Suppressor macrophage (primary cell): ENCODE data around the gene TTC3.
"Not testable (repeated sequence)": the region's sequence is repeated elsewhere in the genome, so short reads cannot be mapped to it uniquely, and the experiment has no call there.

Experiments used
- DNase-seq, 4 experiments: peaks; one replicate each; pipeline ENCODE4 v3.0.0-alpha.2; 2020 to 2022

The TTC3 gene

DNA sequence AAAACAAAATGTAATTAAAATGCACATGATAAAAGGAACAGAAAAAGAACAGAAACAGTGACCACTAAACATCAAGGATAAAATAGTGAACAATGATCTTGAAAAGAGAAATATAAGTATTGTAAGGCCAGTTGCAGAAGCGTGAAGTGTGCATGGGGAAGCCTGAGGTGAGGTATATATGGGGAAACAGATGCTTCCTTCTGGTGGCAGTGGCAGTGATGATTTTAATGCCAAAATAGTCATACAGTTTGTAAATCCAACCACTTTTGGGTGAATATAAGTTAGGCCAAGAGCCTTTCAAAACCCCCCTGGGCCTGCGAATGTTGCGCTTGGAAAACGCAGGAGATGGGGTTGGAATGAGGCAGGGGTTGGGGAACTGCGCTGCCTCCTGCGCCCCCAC lies 27.3 kb downstream of the TTC3 start:
- no peak for DNase-seq

DNA sequence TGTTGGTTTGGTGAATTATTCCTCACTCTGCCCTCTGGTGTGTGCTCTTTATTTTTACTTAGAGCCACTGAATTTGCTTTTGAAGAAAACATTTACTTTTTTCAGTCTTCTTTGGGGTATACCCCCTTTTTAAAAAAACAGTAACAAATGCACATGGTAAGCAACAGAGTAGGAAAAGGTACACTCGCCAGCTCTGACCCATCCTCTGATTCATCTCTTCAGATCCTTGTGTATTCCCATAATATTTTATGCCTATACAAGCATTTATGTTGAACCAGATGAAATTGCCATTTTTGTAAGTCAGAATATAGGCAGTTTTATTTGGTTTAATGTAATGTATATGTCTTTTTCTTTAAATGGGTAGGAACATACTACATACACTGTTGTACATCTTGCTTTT lies 28.3 kb downstream of the TTC3 start:
- DNase-seq, result no peak

DNA sequence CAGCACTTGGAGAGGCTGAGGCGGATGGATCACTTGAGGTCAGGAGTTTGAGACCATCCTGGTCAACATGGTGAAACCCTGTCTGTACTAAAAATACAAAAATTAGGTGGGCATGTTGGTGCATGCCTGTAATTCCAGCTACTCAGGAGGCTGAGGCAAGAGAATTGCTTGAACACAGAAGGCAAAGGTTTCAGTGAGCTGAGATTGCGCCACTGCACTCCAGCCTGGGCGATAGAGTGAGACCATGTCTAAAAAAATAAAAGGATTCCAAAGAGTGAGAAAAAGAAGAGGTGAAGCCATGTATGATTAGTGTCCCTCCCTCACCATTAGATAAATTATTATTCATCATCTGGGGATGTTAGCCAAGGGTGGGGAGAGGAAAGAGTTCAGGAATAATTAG lies 29.7 kb downstream of the TTC3 start:
- DNase-seq, result not testable (repeated sequence)

DNA sequence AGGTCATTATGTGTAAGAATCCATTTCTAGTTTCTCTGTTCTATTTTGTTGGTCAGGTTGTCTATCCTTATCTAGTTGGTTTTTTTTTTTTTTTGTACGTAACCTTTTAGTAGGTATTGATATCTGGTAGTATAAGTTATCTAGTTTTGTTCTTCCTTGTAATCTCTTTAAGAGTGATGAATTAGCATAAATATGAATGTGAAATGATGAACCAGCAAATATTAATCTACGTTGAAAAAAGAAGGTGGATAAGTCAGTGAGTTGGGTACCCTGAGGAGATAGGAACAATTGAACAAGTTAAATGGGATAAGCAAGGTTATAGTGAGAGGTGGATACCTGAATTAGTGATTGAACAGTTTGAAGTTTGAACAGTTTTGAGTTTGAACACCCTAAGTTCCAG lies 33.9 kb downstream of the TTC3 start:
- DNase-seq, result no peak

DNA sequence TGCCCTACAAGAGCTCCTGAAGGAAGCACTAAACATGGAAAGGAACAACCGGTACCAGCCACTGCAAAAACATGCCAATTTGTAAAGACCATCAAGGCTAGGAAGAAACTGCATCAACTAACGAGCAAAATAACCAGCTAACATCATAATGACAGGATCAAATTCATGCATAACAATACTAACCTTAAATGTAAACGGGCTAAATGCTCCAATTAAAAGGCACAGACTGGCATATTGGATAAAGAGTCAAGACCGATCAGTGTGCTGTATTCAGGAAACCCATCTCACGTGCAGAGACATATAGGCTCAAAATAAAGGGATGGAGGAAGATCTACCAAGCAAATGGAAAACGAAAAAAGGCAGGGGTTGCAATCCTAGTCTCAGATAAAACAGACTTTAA lies 38.0 kb downstream of the TTC3 start:
- DNase-seq, result not testable (repeated sequence)

DNA sequence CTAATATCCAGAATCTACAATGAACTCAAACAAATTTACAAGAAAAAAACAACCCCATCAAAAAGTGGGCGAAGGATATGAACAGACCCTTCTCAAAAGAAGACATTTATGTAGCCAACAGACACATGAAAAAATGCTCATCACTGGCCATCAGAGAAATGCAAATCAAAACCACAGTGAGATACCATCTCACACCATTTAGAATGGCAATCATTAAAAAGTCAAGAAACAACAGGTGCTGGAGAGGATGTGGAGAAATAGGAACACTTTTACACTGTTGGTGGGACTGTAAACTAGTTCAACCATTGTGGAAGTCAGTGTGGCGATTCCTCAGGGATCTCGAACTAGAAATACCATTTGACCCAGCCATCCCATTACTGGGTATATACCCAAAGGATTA lies 41.2 kb downstream of the TTC3 start:
- DNase-seq, result not testable (repeated sequence)

DNA sequence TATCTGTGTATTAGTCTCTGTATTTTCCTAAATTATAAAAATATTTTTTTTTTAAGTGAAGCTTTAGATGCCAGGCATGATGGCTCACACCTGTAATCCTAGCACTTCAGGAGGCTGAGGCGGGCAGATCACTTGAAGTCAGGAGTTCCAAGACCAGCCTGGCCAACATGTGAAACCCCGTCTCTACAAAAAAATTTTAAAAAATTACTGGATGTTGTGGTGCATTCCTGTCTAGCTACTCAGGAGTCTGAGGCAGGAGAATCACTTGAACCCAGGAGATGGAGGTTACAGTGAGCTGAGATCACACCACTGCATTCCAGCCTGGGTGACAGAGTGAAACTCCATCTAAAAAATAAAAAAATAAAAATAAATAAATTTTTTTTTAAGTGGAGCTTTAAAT lies 43.4 kb downstream of the TTC3 start:
- DNase-seq, result not testable (repeated sequence)

DNA sequence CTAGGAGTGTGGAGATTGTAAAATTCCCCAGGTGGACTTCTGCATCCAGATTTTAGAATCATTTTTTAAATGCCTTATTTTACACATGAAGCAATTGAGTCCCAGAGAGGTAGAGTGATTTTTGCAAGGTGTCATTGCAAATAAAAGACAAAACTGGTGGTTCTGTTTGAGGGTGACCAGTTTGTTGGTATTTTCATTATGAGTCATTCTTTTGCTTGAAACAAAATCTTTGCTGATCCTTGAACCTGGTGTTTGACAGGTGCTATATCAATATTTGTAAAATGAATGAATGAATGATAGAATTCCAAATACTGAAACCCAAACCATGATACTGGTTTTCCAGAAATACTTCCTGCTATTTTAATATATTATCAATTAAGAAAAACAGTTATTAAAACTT lies 44.1 kb downstream of the TTC3 start:
- DNase-seq, result no peak

DNA sequence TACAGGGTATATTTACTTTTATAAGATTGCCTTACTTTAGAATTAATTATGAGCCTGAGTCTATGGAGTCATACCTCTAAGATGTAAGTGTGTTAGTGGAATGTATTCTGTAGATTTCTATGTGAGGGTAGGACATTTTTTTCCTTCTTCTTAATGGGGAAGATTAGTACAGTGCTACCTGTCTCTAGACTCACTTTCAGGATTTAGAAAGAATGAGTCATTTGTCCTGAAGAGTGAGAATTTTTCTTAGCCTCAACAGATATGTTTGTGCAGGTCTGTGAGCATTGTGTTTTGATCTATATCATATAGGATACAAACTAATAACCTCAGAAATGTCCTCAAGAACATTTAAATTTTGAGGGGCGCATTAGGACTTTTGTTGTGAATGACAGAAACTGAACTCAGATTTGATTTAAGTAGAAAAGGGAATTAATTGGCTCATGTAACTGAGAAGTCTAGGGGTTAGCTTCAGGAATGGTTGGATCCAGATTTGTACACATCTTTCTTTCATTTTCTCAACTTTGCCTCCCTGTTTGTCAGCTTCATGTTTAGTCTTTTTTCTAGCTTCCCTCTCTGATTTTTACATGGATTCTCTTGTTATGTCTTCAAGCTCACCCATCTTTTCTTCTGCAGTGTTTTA lies 45.3 kb downstream of the TTC3 start:
- no peak for DNase-seq

DNA sequence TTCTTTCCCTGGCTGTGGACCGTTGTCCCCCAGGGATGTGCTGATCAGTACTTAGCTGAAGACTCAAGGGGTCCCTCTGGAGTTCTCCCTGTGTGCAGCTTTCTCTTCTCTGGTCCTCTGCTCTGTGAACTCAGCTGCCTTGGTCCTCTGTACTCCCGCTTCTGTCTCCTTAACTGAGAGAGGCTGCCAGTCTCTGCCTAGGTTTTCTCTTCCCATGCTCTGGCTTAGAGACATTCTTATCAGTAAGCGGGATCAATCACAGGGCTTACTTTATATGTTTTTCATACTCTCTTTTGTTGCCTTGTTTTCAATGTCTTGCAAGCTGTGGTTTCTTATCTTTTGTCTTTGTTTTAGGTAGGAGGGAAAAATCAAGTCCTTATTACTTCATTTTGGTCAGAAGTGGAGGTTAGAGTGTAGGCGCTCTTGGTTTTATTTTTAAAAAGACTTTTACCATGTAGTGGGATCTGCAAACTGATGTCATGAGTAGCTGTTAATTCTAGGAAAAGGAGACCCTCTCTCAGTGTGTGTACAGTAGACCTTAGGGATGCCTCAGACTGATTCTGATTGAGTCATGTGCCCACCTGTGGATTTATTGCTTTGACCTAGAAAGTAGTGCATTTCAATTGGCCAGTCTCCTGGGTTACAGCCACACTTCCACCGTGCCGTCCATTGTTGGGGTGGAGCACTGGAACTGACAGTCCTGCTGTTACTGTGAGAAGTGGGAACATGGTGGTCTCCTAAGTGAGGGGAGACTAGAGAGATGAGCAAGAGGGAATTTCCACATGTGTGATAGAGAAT lies 46.6 kb downstream of the TTC3 start:
- DNase-seq, result no peak

DNA sequence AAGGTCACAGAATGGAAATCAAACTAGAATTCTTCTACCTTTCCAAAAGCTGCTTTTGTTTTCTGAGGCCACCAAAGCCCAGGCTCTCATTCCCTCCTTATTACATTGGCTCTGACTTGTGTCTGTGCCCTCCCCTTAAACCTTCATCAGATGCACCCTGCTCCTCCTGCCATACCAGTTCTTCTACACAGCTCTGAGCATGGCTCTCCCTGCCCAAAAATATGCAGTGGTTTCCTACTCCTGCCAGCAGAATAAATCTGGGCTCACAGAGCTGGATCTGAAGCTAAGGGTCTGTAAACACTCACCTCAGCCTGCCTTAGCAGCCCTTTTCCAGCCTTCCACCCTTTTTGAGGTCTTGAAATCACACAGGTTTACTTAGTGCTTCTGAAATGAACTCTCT lies 55.0 kb downstream of the TTC3 start:
- no peak for DNase-seq

DNA sequence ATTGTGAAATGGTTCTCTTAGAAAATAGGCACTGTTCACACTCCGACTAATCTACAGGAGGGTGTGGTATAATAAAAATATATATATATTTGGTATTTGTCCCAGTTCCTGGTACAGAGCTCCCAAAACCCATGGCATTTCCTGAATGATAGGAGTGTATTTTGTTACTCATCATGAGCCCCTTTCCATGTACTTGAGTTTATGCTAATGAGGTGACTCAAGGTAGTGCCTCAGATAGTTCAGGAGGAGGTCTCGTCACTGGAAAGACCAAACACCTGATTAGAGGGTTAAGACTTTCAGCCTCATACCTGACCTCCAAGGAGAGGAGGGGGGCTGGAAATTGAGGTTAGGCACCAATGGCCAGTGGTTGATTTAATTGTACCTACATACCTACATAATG lies 57.9 kb downstream of the TTC3 start:
- no peak for DNase-seq

DNA sequence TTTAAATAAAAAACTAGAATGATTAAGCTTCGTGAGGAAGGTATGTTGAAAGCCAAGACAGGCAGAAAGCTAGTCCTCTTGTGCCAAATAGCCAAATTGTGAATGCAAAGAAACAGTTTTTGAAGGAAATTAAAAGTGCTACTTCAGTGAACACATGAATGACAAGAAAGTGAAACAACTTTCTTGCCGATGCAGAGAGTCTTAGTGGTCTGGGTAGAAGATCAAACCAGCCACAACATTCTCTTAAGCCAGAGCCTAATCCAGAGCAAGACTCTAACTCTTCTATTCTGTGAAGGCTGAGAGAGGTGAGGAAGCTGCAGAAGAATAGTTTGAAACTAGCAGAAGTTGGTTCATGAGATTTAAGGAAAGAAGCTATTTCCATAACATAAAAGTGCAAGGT lies 63.2 kb downstream of the TTC3 start:
- no peak for DNase-seq

DNA sequence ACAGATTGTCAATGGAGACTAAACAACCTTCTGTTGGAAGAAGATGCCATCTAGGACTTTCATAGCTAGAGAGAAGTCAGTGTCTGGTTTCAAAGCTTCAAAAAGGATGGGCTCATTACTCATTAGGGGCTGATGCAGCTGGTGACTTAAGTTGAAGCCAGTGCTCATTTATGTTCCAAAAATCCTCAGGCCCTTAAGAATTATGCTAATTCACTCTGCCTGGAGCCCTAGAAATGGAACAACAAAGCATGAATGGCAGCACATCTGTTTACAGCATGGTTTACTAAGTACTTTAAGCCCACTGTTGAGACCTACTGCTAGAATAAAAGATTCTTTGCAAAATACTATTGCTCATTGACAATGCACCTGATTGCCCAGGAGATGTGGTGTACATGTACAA lies 63.7 kb downstream of the TTC3 start:
- DNase-seq, result no peak

DNA sequence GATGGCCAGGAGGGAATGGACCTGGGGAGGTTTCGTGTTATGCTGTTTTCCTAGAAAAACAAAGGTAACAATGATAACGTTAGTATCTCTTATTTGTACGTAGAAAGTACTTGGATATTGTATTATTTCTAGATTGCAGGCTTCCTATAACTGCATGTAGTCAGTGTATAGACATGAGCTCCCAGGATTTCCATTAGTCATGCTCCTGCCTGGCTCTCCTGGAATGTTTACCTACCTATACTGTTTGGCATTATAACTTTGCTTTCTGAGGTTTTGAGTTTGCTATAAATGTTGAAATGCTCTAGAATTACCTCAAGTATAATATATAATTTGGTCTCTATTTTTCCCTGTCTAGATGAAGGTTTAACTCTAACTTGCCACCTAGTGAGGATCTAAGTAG lies 66.1 kb downstream of the TTC3 start:
- no peak for DNase-seq

DNA sequence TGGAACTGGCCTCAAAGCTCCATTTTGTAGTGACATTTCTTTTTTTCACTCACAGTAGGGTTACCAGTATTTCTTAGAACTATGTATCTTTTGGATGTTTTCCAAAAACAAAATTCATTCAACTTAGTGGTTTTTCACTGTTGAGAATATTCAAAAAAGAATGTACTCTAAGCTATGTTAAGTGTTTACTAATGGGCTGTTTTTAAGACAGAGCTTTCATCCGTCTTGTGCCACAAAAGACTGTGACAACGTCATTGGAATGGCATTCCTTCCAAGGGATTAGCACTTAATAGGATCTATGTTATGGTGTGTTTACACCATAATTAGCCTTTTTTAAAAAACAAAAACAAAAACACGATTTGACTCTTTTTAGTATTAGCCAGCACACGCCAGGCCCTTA lies 66.8 kb downstream of the TTC3 start:
- no peak for DNase-seq

DNA sequence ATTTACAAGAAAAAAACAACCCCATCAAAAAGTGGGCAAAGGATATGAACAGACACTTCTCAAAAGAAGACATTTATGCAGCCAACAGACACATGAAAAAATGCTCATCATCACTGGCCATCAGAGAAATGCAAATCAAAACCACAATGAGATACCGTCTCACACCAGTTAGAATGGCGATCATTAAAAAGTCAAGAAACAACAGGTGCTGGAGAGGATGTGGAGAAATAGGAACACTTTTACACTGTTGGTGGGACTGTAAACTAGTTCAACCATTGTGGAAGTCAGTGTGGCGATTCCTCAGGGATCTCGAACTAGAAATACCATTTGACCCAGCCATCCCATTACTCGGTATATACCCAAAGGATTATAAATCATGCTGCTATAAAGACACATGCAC lies 70.3 kb downstream of the TTC3 start:
- not testable (repeated sequence) for DNase-seq

DNA sequence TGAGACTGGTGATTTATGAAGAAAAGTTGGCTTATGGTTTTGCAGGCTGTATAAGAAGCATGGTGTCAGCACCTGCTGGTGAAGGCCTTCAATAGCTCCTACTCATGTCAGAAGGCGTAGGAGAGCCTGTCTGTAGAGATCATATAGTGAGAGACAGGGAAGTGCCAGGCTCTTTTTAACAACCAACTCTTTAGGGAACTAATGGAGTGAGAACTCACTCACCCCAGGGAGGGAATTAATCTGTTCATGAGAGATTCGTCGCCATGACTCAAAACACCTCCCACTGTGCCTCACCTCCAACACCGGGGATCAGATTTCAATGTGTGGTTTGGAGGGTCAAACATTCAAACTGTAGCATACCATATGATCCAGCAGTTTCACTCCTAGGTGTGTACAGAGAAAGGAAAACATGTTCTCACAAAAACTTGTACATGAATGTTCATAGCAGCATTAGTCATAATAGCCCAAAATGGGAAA lies 72.6 kb downstream of the TTC3 start:
- peak in 1 of 4 experiments; percentile 6 for DNase-seq

DNA sequence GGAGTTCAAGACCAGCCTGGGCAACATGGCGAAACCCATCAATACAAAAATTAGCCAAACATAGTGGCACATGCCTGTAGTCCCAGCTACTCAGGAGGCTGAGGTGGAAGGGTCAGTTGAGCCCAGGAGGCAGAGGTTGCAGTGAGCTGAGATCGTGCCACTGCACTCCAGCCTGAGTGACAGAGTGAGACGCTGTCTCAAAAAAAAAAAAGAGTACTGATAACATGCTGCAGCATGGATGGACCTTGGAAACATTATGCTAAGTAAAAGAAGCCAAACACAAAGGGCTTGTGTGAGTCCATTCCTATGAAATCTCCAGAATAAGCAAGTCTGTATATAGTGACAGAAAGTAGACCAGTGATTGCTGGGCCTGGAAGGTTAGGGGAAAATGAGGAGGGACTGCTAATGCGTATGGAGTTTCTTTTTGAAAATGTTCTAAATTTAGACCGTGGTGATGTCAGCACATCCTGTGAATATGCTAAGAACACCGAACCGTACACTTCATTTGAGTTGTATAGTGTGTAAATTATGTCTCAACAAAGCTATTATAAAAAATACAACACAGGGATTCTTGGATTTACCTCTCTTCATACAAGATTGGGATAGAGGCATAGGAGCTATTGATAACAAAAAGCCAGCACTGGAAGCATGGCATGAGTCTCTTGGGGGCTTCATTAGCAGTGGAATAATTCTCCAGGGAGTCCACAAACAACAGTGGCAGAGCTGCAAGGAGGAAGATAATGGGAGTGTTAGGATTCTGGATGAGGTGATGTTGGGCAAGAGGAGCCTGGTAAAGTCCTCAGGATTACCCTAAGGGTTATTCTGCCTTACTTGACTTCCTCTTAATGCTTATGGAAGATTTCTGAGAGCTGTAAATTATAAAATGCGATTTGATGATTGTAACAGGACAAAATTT lies 73.5 kb downstream of the TTC3 start:
- DNase-seq, result no peak

DNA sequence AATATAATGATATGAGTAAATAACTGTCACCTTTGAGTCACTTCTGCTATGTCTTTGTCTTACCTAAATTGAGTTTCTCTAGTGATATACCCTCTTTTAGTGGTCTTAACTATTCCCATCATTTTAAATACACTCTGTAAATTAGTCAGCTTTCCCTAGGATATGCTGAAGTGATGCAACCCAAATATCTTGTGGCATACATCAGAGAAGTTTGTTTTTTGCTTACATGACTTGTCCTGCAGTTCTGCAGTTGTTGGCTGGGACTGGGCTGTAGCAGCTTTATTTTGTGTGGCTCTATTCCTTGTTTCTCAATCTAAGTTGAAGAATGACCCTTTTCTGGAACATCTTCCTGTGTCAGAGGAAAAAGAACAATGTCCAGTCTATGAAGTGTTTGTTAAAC lies 76.4 kb downstream of the TTC3 start:
- no peak for DNase-seq

DNA sequence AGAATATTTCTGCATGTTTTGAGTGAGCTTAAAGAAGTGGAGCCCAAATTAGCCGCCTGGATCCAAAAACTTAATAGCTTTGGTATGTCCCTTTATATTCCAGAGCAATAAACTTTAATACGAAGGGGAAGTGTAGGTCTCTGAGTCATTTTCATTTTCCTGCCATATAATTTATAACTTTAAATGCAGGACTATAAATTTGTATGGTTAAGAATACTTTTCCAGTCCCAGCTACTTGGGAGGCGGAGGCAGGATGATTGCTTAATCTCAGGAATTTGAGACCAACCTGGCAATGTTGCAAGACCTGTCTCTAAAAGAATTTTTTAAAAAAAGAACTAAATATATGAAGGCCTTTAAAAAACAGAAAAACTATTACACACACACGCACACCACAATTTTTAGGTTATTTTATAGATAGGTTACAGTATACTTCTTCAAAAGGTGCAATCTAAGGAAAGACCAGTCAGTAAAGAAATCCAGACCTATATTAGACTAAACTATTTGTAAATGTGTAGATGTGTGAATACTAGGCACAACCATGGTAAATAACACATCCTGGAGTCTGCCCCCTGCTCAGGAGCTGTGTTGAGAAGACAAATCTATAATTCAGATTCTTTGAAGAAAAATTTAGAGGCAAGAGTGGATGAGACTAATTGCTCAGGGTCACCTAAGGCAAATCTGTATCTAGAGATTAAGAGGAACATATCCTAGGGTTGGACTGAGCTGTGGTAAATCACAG lies 80.3 kb downstream of the TTC3 start:
- DNase-seq, result no peak

DNA sequence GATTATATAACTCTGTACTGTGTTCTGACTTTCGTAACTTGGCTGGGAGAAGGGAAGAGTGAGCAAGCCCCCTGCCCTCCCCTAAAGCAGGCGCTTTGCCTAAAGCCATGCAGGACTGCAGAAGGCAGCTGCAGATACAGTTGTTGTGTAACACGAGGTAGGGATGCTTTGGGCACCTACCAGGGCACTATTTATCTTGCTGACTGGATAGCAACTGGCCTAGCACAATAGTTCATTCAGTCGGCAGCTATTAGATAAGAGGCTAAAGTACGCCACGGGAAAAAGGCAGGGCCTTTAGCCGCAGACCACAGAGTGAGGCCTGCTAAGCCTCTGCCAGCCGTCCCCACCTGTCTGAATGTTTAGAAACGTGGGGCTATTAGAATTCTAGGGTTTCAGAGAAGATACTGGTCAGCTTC lies 80.9 kb downstream of the TTC3 start:
- DNase-seq, result no peak

DNA sequence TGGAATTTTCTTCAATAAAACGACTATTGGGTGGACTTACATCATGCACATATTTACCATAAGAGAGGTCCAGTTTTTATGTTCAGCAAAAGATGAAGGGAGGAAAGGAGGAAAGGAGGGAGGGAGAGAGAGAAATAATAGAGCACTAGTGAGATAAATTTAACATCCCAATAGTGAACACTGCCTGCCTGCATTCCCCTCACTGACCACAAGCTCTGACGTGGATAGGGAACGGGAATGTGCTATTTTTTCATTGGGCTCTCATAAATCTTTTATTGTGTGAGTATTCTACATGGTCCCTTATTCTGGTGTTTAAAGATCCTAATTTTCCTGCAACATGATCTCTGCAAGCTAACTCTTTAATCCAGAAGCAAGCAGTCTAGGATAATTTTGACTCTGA lies 82.1 kb downstream of the TTC3 start:
- no peak for DNase-seq
